Measurements from ENCODE around the gene SLC47A2.

Gene SLC47A2

DNA sequence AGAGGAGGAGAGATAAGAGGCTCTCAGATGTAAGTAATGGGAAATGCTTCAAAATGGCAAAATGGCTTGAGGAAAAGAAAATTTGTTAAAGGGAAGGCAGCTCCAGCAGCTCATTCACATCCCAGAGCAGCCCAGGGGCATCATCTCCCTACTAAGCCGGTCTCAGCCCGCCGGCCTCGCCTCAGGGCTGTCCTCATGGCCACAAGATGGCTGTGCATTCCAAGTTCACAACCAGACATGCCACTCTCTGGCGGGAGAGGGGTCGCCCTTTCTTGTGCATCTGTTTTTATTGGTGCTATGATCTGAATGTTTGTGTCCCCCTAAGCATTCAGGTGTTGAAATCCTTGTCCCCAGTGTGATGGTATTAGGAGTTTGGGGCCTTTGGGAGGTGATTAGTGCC lies 13.5 kb upstream of the SLC47A2 start:
- H2BK12ac ChIP-seq (ENCODE audit: low read length): no peak overlapping the region
- no peak for DNase-seq (ENCODE audit: low spot score)
- no peaks in the 10 kb centered on the region for H3K9me3 ChIP-seq (replicated peaks in 1 of 2; ENCODE audit: control insufficient read depth in 2 of 2, insufficient read depth in 1 of 2, low read depth in 1 of 2, low read length in 2 of 2)
- H3K27ac ChIP-seq (replicated peaks; ENCODE audit: low read length): no peak overlapping the region
- H3K4me1 ChIP-seq (ENCODE audit: control insufficient read depth in 2 of 2, insufficient read depth in 1 of 2, low read depth in 1 of 2, low read length in 2 of 2): no peaks in the 10 kb centered on the region
- no peak overlapping the region for H3K4me2 ChIP-seq (ENCODE audit: insufficient read depth, low read length, poor library complexity, severe bottlenecking)
- H3K18ac ChIP-seq (ENCODE audit: low read length): peak overlapping the region; percentile 40
- no peak overlapping the region for H3K4me3 ChIP-seq (ENCODE audit: low read length in 2 of 2)
- H2BK5ac ChIP-seq (ENCODE audit: low read length): no peak overlapping the region
- no peak overlapping the region for H2AFZ ChIP-seq (ENCODE audit: low read length)
- H4K8ac ChIP-seq (ENCODE audit: low read depth, low read length): no peak overlapping the region
- no CpG with 5 or more reads among the region's 6 CpGs for WGBS, 2 donors (ENCODE audit: extremely low coverage in 2 of 2, insufficient read length in 2 of 2, insufficient replicate concordance in 1 of 2)
- no peak overlapping the region for H3K9ac ChIP-seq (ENCODE audit: low read depth, low read length, poor library complexity)
- no peak overlapping the region for H3K4ac ChIP-seq (ENCODE audit: low read length)
- no peak overlapping the region for H3K23ac ChIP-seq (ENCODE audit: low read depth, low read length, poor library complexity)
- peaks cover 0 to 10% (median 0%) of the 10 kb centered on the region in 3 experiments for H3K27me3 ChIP-seq (ENCODE audit: control insufficient read depth in 3 of 3, insufficient read depth in 3 of 3, low read depth in 1 of 3, low read length in 3 of 3)
- no peak overlapping the region for H3K14ac ChIP-seq (ENCODE audit: low read length)
- H2BK15ac ChIP-seq (ENCODE audit: low read length): no peak overlapping the region
- H3K79me1 ChIP-seq (ENCODE audit: low read depth, low read length): no peaks in the 10 kb centered on the region
- no peak overlapping the region for H2BK120ac ChIP-seq (ENCODE audit: low read depth, low read length)
- no peaks in the 10 kb centered on the region for H3K36me3 ChIP-seq (replicated peaks in 1 of 2; ENCODE audit: control insufficient read depth in 2 of 2, insufficient read depth in 2 of 2, low read length in 2 of 2)
- H4K91ac ChIP-seq (ENCODE audit: low read depth, low read length, poor library complexity): no peak overlapping the region
- no peak overlapping the region for H2AK5ac ChIP-seq (ENCODE audit: low read depth, low read length)

DNA sequence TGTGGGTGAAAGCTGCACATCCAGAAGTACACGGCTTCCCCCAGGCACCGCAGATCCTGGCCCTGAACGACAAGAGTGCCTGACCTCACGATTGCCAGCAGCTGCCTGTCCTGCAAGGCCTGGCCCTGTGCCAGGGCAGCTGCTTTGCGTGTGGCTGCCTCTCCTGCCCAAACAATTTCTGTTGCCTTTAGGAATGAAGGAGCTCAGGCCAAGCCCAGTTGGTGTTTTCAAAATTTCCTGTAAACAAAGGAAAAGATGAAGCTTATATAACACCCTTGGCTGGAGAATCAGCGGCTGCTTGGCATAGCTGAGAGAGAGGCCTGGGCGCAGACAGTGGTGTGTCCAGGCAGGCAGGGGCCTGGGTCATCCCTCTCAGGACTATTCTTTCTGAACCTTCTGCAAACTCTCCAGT lies 11.7 kb upstream of the SLC47A2 start:
- H2AK5ac ChIP-seq (ENCODE audit: low read depth, low read length): peak overlapping the region; percentile 83
- H2BK12ac ChIP-seq (ENCODE audit: low read length): no peak overlapping the region
- no peaks in the 10 kb centered on the region for H3K36me3 ChIP-seq (replicated peaks in 1 of 2; ENCODE audit: control insufficient read depth in 2 of 2, insufficient read depth in 2 of 2, low read length in 2 of 2)
- peak overlapping the region; percentile 44 for H3K18ac ChIP-seq (ENCODE audit: low read length)
- no peak overlapping the region for H3K4ac ChIP-seq (ENCODE audit: low read length)
- no peak overlapping the region for H2AFZ ChIP-seq (ENCODE audit: low read length)
- no peak overlapping the region for H3K27ac ChIP-seq (replicated peaks; ENCODE audit: low read length)
- H4K8ac ChIP-seq (ENCODE audit: low read depth, low read length): peak overlapping the region; percentile 95
- no peaks in the 10 kb centered on the region for H3K9me3 ChIP-seq (replicated peaks in 1 of 2; ENCODE audit: control insufficient read depth in 2 of 2, insufficient read depth in 1 of 2, low read depth in 1 of 2, low read length in 2 of 2)
- no peak for DNase-seq (ENCODE audit: low spot score)
- H3K79me1 ChIP-seq (ENCODE audit: low read depth, low read length): no peaks in the 10 kb centered on the region
- no peaks in the 10 kb centered on the region for H3K4me1 ChIP-seq (ENCODE audit: control insufficient read depth in 2 of 2, insufficient read depth in 1 of 2, low read depth in 1 of 2, low read length in 2 of 2)
- H4K91ac ChIP-seq (ENCODE audit: low read depth, low read length, poor library complexity): no peak overlapping the region
- no peak overlapping the region for H3K4me2 ChIP-seq (ENCODE audit: insufficient read depth, low read length, poor library complexity, severe bottlenecking)
- no peak overlapping the region for H3K4me3 ChIP-seq (ENCODE audit: low read length in 2 of 2)
- no peak overlapping the region for H2BK15ac ChIP-seq (ENCODE audit: low read length)
- peaks cover 0 to 6% (median 0%) of the 10 kb centered on the region in 3 experiments for H3K27me3 ChIP-seq (ENCODE audit: control insufficient read depth in 3 of 3, insufficient read depth in 3 of 3, low read depth in 1 of 3, low read length in 3 of 3)
- no peak overlapping the region for H2BK120ac ChIP-seq (ENCODE audit: low read depth, low read length)
- H3K14ac ChIP-seq (ENCODE audit: low read length): peak overlapping the region; percentile 64
- WGBS, 2 donors (ENCODE audit: extremely low coverage in 2 of 2, insufficient read length in 2 of 2, insufficient replicate concordance in 1 of 2): no CpG with 5 or more reads among the region's 7 CpGs
- H2BK5ac ChIP-seq (ENCODE audit: low read length): peak overlapping the region; percentile 8
- no peak overlapping the region for H3K9ac ChIP-seq (ENCODE audit: low read depth, low read length, poor library complexity)
- no peak overlapping the region for H3K23ac ChIP-seq (ENCODE audit: low read depth, low read length, poor library complexity)

DNA sequence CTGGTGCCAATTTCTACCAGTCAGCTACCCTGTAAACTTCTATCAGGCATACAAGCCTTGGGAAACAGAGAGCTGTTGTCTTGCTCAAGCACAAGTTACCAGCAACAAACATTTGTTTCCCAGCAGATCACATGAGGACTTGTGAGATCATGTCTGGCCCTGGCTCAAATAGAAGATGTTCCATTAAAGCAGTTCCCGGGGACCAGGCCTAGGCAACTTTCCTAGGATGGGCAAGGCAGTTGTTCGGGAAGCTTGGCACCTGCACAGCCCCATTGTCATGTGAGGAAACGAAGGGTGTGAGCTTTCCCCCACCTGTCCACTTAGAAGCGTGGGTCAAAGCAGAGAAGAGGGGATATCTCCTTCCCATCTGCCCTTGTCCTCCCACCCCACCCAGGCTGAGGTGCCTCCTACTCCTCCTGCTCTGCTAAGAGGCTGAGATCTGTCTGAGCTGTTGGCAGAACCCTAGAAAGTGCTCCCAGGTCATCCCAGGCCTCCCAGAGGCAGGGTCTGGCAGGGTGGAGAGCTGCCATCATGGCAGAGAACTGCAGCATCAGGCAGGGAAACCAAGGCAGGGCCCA lies 11.2 kb upstream of the SLC47A2 start:
- DNase-seq (ENCODE audit: low spot score): no peak

DNA sequence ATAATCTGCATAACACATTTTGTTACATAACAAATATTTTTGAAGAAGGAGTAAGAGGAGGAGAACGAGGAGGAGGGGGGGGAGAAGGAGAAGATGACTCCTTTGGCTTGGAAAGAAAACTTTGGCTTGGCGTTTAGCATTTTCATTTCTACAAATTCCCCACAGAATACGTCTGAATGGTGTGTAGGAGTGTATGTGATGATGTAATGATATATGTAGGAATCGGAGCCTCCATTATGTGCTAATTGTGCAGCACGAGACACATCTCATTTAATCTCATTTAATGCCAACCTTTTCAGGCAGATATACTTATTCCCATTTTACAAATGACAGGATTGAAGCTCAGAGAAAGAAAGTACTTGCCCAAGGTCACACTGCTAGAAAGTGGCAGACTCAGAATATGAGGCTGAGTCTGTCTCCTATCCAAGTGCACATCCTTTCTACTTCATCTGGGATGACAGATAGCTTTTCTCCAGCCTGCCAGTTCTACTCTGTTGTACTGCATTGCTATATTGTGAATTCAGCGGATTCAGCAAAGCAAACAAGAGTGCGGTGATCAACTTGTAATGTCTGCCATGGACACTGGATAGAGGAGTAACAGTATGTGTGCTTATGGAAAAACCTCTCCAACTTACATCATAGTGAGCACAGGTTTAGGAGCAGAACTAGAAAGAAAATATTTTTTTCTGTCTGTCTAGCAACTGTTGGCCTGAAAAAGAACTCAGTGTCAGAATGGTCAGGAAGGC lies 10.4 kb upstream of the SLC47A2 start:
- Histone ChIP-seq H3K36me3 (replicated peaks in 1 of 2; ENCODE audit: control insufficient read depth in 2 of 2, insufficient read depth in 2 of 2, low read length in 2 of 2) (no peaks in the 10 kb centered on the region), H3K4me2 (ENCODE audit: insufficient read depth, low read length, poor library complexity, severe bottlenecking) (no peak overlapping the region), H3K27me3 (ENCODE audit: control insufficient read depth in 3 of 3, insufficient read depth in 3 of 3, low read depth in 1 of 3, low read length in 3 of 3) (peaks cover 0 to 6% (median 0%) of the 10 kb centered on the region in 3 experiments), H4K8ac (ENCODE audit: low read depth, low read length) (no peak overlapping the region), H3K27ac (replicated peaks; ENCODE audit: low read length) (no peak overlapping the region), H4K91ac (ENCODE audit: low read depth, low read length, poor library complexity) (no peak overlapping the region), H3K79me1 (ENCODE audit: low read depth, low read length) (no peaks in the 10 kb centered on the region), H2BK5ac (ENCODE audit: low read length) (no peak overlapping the region), H2AFZ (ENCODE audit: low read length) (no peak overlapping the region), H2BK12ac (ENCODE audit: low read length) (no peak overlapping the region), H3K4ac (ENCODE audit: low read length) (no peak overlapping the region), H3K23ac (ENCODE audit: low read depth, low read length, poor library complexity) (no peak overlapping the region), H2AK5ac (ENCODE audit: low read depth, low read length) (no peak overlapping the region), H3K18ac (ENCODE audit: low read length) (no peak overlapping the region), H3K9me3 (replicated peaks in 1 of 2; ENCODE audit: control insufficient read depth in 2 of 2, insufficient read depth in 1 of 2, low read depth in 1 of 2, low read length in 2 of 2) (no peaks in the 10 kb centered on the region), H3K14ac (ENCODE audit: low read length) (no peak overlapping the region), H3K4me3 (ENCODE audit: low read length in 2 of 2) (no peak overlapping the region), H2BK15ac (ENCODE audit: low read length) (no peak overlapping the region), H3K4me1 (ENCODE audit: control insufficient read depth in 2 of 2, insufficient read depth in 1 of 2, low read depth in 1 of 2, low read length in 2 of 2) (no peaks in the 10 kb centered on the region), H3K9ac (ENCODE audit: low read depth, low read length, poor library complexity) (no peak overlapping the region), H2BK120ac (ENCODE audit: low read depth, low read length) (no peak overlapping the region)
- DNase-seq (ENCODE audit: low spot score): no peak
- WGBS, 2 donors (ENCODE audit: extremely low coverage in 2 of 2, insufficient read length in 2 of 2, insufficient replicate concordance in 1 of 2): no CpG with 5 or more reads among the region's 7 CpGs

More for the DNA sequence above, 11.2 kb upstream of the SLC47A2 start:
- Histone ChIP-seq H3K23ac (ENCODE audit: low read depth, low read length, poor library complexity) (no peak overlapping the region), H2AK5ac (ENCODE audit: low read depth, low read length) (peak overlapping the region; percentile 83), H3K4me3 (ENCODE audit: low read length in 2 of 2) (no peak overlapping the region), H3K9ac (ENCODE audit: low read depth, low read length, poor library complexity) (no peak overlapping the region), H4K91ac (ENCODE audit: low read depth, low read length, poor library complexity) (no peak overlapping the region), H3K27me3 (ENCODE audit: control insufficient read depth in 3 of 3, insufficient read depth in 3 of 3, low read depth in 1 of 3, low read length in 3 of 3) (peaks cover 0 to 6% (median 0%) of the 10 kb centered on the region in 3 experiments), H2AFZ (ENCODE audit: low read length) (peak overlapping the region; percentile 18), H2BK15ac (ENCODE audit: low read length) (no peak overlapping the region), H4K8ac (ENCODE audit: low read depth, low read length) (peak overlapping the region; percentile 95), H3K9me3 (replicated peaks in 1 of 2; ENCODE audit: control insufficient read depth in 2 of 2, insufficient read depth in 1 of 2, low read depth in 1 of 2, low read length in 2 of 2) (no peaks in the 10 kb centered on the region), H3K27ac (replicated peaks; ENCODE audit: low read length) (no peak overlapping the region), H3K79me1 (ENCODE audit: low read depth, low read length) (no peaks in the 10 kb centered on the region), H3K4me1 (ENCODE audit: control insufficient read depth in 2 of 2, insufficient read depth in 1 of 2, low read depth in 1 of 2, low read length in 2 of 2) (no peaks in the 10 kb centered on the region), H3K14ac (ENCODE audit: low read length) (peak overlapping the region; percentile 64), H2BK12ac (ENCODE audit: low read length) (no peak overlapping the region), H3K36me3 (replicated peaks in 1 of 2; ENCODE audit: control insufficient read depth in 2 of 2, insufficient read depth in 2 of 2, low read length in 2 of 2) (no peaks in the 10 kb centered on the region), H3K4me2 (ENCODE audit: insufficient read depth, low read length, poor library complexity, severe bottlenecking) (no peak overlapping the region), H2BK120ac (ENCODE audit: low read depth, low read length) (no peak overlapping the region), H3K18ac (ENCODE audit: low read length) (peak overlapping the region; percentile 44), H3K4ac (ENCODE audit: low read length) (no peak overlapping the region), H2BK5ac (ENCODE audit: low read length) (peak overlapping the region; percentile 8)
- WGBS, 2 donors (ENCODE audit: extremely low coverage in 2 of 2, insufficient read length in 2 of 2, insufficient replicate concordance in 1 of 2): no CpG with 5 or more reads among the region's 4 CpGs

Measured in neuronal stem cell (in vitro differentiated cells).